HG03469 (cell line): ENCODE data around the gene SH3GLB1.
"Not testable (repeated sequence)": the region's sequence is repeated elsewhere in the genome, so short reads cannot be mapped to it uniquely, and the experiment has no call there.

Experiments
- ATAC-seq: cut with Tn5 transposase; IDR thresholded peaks from one replicate; pipeline ENCODE4 v1.9.1; 2021; ENCODE audit warnings: mild to moderate bottlenecking, moderate library complexity, moderate number of reproducible peaks; ENCODE audit not compliant: unreplicated experiment

The SH3GLB1 gene

DNA sequence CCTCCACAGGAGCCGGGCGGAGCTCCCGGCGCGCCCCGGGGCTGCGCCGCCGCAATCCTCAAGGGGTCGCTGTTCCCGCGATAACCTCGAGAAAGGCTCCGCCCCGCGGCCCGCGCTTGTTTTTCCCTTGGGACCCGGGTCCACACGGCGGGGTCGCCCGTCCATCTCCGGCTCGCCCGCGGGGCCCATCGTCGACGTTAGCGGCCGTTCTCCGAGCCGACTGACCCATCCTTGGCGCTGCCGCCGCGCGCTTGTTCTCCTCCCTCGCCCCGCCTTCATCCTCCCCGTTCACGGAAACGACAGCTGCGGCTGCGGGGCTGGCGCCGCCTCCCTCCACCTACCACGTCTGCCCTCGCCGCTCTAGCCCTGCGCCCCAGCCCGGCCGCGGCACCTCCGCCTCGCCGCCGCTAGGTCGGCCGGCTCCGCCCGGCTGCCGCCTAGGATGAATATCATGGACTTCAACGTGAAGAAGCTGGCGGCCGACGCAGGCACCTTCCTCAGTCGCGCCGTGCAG is at the start of gene SH3GLB1:
TSS of gene SH3GLB1 (plus strand) at position 119 of the 514 bp plus-strand sequence. CDS start at position 443, 324 bp downstream.
- ATAC-seq: peak; percentile 69

- not testable (repeated sequence) for ATAC-seq
Measured at GRCh38 chr1:86658381-86658780, 46.0 kb upstream of the SH3GLB1 start.

GRCh38 chr1:86666368-86666767 is 38.0 kb upstream of the SH3GLB1 start:
- ATAC-seq: no peak

GRCh38 chr1:86687595-86687994 is 16.8 kb upstream of the SH3GLB1 start:
- no peak for ATAC-seq

GRCh38 chr1:86692641-86693040 is 11.7 kb upstream of the SH3GLB1 start:
- no peak for ATAC-seq

DNA sequence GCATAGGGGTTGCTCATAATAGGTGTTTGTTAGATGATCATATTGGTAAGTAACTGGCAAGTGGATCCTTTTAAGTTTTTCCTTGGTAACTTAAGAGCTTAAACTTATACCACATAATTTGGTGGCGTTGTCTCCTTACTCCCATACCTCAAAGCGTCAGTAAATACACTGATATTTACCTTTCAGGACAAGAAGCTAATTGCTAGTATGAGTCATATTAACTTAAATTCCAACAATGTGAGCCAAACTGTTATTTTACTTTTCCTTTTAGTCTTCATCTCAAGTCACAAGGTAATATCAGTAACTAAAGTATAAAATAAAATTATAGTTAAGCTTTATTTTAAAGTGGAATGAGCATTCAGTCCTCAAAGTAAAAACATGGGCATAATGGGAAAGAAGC is 9.0 kb upstream of the SH3GLB1 start:
- no peak for ATAC-seq

DNA sequence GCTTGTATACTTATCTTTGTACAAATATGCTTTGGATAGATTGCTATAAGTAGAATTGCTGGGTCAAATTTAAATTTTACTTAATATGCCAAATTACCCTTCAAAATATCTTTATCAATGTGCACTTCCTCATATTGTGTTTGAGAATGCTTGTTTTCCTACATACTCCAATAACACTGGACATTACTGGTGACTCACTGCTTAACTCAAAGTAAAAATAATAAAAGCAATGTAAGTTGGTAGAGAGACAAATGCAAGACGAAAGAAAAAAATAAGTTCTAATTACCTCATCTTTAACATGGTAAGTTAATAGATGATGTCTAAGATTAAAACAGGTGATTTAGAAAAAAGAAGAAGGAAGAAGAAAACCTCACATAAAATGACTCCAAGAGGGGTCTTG is 7.9 kb upstream of the SH3GLB1 start:
- no peak for ATAC-seq

DNA sequence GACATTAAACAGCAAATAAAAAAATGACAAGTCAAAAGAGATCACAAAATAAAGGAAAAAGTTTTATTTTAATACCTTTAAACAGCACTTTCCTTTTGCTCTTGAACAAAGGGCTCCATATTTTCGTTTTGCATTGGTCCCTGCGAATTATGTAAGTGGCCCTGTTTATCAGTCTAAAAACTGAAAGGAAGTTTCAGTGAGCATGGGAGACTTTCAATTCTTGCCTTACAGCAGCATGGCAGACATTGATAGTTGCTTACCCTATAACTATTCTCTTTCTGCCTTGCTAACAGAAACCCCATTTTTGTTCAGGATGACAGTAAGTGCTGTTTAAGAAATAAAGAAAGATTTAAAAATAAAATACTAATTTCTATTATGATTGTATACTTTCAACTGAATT is 5.2 kb upstream of the SH3GLB1 start:
- no peak for ATAC-seq

DNA sequence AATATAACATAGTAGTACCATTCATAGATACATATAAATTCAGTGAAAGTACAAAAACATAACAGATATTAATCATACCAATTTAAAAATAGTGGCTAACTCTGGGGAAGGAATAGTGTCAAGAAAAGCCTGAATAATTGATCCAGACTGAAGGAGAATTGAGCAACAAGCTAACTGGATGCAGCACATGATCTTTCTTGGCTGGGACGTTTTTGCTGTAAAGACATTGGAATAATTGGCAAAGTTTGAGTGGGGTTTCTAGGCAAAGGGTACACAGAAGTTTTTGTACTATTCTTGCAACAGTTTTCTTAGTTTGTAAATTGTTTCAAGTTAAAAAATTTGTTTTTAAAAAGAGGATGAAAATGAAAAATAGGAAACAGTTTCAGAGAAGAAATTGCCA is 2.6 kb upstream of the SH3GLB1 start:
- no peak for ATAC-seq

DNA sequence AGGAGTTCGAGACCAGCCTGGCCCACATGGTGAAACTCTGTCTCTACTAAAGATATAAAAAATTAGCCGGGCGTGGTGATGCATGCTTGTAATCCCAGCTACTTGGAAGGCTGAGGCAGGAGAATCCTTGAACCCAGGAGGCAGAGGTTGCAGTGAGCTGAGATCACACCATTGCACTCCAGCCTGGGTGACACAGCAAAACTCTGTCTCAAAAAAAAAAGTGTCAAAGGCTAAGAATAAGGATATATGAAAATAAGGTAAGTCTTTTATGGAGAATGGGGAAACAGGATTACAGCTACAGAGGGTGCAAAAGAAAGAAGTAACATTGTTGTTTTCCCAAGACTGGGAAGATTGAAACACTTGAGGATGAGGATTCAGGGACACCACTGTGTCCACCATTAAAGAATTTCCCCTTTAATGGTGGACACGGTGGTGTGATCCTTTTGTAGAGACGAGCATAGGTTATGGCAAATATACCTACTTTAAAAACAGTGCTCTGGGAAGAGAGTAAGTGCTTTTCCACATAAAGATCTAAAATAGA is 1.4 kb upstream of the SH3GLB1 start:
- not testable (repeated sequence) for ATAC-seq

DNA sequence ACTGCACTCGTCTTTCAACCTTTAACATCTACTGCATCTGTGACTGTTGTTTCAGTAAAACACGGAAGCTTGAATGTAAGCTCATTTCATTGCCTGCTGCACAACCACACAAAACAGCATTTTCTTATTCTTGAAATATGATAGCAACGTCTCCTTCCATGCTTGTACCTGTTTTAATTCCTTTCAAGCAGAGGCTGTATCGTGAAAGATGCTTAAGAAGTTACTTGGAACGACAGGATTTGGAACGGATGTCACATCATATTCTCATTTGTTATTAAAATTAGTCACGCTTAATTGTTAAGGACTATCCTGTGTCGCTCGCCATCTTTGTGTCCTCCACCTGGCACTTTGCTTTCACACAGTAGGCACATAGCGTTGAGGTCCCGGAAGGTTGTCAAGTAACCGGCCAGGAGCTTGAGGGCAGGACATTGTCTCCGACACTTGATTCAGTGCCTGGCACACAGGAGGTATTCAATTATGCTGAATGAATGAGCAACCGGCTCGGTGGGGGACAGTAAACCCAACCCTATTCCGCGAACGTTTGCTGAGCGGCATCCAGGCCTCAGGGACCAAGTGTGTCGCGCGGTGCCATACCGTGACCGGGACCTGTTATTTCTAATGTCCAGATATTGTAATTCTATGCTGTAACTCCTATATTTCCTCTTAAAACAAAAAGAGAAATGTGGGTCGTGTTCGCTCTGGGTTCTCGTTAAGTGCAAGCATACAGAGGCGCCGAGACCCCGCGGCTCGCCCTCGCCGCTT is 499 bp upstream of the SH3GLB1 start:
- peak; percentile 24 for ATAC-seq

DNA sequence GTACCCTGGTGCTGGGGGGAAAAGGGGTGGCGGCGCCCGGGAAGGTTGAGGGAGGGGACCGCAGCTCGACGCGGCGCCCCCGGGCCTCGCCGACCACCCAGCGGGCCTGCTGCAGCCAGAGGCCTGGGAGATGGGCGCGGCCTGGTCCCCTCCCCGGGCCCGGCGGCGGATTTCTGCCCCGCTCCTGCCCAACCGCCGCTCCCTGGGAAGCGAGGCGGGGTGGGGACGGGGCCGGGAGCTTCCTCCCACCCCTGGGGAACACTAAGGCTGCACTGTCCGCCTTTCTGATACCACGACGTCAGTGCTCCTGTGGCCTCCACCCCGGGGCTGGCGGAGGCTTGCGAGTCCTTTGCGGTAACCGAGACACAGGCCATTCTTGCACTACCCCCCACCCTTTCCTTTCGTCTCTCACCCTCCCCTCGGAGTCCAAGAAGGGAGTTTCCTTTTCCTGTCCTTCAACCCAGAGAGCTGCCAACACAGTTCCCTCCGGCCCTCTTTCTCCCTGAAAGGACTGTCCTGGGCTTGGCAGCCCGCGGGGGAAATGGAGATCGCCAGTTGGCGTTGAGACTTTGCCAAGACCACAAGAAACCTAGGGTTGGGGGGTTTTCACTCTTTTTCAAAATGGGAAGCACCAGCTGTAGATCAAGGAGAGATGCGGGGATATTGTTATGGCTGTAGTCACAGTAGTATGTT is 742 bp downstream of the SH3GLB1 start:
- ATAC-seq: peak; percentile 14

- no peak for ATAC-seq
Measured at GRCh38 chr1:86705665-86705985, 1.2 kb downstream of the SH3GLB1 start.

DNA sequence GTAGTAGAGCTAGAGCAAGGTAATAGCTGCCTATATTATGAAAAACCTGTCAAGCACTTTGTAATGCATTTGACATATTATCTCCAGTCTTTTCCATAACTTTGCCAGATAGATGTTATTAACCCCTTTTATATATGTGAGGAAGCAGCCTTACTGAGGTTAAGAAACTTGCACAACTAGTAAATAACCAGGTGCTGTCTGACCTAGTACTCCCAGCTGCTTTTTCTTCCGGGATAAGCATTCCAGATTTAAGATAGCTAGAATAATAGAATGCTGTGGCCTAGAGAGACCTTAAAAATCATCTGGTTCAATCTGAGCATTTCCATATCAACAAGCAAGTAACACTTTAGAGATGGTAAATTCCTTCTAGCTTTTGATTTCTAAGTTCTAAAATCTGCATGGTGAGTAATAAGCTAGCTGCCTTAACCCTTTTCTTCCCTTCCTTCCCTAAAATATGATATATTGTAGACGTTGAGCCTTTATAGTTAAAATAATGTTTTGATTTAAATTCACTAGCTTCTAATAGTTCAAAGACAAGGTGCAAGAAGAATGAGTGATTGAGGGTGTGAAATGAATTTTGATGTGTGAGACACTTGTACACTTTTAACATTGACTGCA is 1.8 kb downstream of the SH3GLB1 start:
- no peak for ATAC-seq

GRCh38 chr1:86708920-86709319 is 4.5 kb downstream of the SH3GLB1 start:
- no peak for ATAC-seq

DNA sequence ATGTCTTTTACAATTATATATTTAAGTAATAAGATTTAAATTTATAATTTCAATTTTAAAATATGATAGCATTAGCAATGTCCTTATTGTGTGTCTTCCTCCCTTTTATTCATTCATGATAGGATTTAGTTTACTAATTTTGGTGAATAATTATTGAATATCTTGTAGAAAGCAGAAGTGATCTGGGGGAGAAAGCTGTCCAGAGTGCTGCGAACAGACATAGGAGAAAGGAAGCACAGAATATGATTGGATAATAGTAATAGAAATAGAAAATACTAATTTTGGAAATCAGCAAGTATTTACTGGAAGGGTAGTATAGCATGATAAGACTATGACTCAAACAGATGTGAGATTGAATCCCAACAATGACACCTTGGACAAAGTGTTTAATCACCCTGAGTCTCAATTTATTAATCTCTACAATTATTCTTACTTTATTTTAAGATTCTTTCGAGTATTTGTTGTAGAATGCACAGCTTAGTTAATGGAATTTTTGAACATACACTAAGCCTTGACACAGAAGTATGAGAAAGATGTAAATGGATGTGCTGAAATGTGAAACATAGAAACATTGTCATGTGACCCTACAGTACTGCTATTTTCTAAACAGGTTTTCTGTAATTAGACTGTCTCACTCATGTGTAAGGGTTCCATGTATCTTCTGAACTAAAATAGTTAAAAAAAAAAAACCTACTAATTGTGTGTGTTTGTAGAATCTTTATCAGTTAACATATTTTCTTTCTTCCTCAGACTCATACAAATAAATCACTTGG is 7.9 kb downstream of the SH3GLB1 start:
- ATAC-seq: no peak

DNA sequence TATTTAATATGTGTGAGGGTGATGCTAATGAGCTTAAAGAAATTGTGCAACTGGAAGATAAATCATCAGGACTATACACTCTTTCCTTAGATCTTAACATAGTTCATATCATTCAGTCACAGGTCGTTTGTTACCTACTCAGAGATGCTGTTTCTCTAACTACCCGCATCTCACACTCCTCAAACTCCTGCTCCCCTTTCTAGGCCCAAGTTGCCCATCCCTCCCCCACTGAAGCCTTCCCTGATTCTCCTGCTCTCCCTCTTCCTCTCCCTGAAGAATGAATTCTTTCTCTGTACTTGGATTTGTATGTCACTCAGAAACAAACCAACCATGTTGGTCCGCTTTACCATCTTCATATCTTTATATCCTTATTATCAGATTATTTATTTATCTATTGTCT is 9.1 kb downstream of the SH3GLB1 start:
- no peak for ATAC-seq

- ATAC-seq: no peak
Measured at GRCh38 chr1:86714159-86714558, 9.8 kb downstream of the SH3GLB1 start.

DNA sequence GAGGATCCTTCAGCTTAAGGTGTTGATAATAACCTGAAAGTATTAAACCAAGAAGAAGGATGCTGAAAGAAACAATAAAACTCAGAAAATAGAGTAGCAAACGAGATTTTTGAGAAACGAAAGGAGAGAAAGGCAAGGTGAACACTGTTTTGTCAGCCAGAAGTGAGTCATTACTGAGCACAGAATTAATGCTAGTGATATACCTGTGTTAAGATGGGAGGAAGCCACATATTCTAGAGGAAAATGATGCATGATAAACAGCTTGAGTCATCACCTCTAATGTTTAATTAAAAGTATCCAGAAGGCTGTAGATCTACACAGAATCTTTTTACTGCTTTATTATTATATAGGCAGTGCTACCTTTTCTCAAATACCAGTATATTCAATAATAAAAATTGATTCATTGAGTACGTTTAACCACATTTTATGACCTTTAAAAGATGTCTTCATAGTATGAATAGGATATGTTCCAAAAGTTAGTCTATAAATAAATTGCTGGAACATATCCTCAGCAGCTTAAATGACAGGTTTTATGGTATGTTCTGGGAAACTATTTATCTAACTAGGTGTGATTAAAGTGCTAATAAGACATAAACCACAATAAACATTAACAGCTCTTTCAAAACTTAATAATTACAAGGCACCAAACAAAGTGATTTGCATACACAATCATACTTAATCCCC is 10.3 kb downstream of the SH3GLB1 start:
- no peak for ATAC-seq

GRCh38 chr1:86718786-86719185 is 14.4 kb downstream of the SH3GLB1 start:
- no peak for ATAC-seq
